ENCODE results near the gene ZFR2. TPM values are rescaled to one million over a fixed set of nuclear protein-coding genes. Genes with fewer than 3 reads are reported as not detected.

The ZFR2 gene
- polyA plus RNA-seq, 1 of the 3 experiments (the other 2 are of a cell fraction): 0.44 TPM

GRCh38 chr19:3765121-3765520 is 103.7 kb downstream of the ZFR2 start:
- Histone ChIP-seq H3K27ac (ENCODE audit: low read depth in 2 of 2, low read length in 1 of 2) (no peak overlapping the region), H3K4me2 (no peak overlapping the region), H3K9me3 (no peaks in the 10 kb centered on the region), H3K4me1 (ENCODE audit: control insufficient read depth in 1 of 2, insufficient read depth in 2 of 2, low read depth in 1 of 2, low read length in 1 of 2) (peaks cover 7 to 9% of the 10 kb centered on the region in 2 experiments; a peak in 2 of 4 replicates), H3K36me3 (replicated peaks in 1 of 2; ENCODE audit: control insufficient read depth in 1 of 2, insufficient read depth in 2 of 2, low read length in 1 of 2) (peaks cover 0 to 16% of the 10 kb centered on the region in 2 experiments), H4K20me1 (ENCODE audit: insufficient read depth) (no peaks in the 10 kb centered on the region), H3K9ac (no peak overlapping the region), H3F3A (replicated peaks; ENCODE audit: insufficient read depth) (no peaks in the 10 kb centered on the region), H3K27me3 (ENCODE audit: insufficient read depth) (no peaks in the 10 kb centered on the region), H3K4me3 (ENCODE audit: low read depth in 2 of 2, low read length in 1 of 2) (no peak overlapping the region), H3K9me2 (no peaks in the 10 kb centered on the region), H2AFZ (ENCODE audit: low read depth) (no peak overlapping the region), H3K79me2 (ENCODE audit: insufficient read depth) (peaks cover 29% of the 10 kb centered on the region)
- DNase-seq: no peak
- ChIA-PET CTCF (no interaction called here), POLR2A (no interaction called here)
- TF ChIP-seq RXRA (IDR thresholded peaks at IDR 0.05; ENCODE audit: borderline replicate concordance, low read depth): no peak
- no peak for TF ChIP-seq FOXJ3 (CRISPR knock-in tag; IDR thresholded peaks at IDR 0.05)
- no peak for TF ChIP-seq CTCF (IDR thresholded peaks at IDR 0.05)
- TF ChIP-seq RFX5 (IDR thresholded peaks at IDR 0.05; ENCODE audit: low read length): no peak
- no peak for TF ChIP-seq USF2 (IDR thresholded peaks at IDR 0.05; ENCODE audit: borderline replicate concordance, low read depth, low read length)
- no peak for TF ChIP-seq GATA2 (CRISPR knock-in tag; IDR thresholded peaks at IDR 0.05)
- TF ChIP-seq TEAD4 (IDR thresholded peaks at IDR 0.05; ENCODE audit: borderline replicate concordance, insufficient read depth): no peak
- TF ChIP-seq RCOR1 (IDR thresholded peaks at IDR 0.05; ENCODE audit: low read length): no peak
- TF ChIP-seq MEF2A (IDR thresholded peaks at IDR 0.05; ENCODE audit: borderline replicate concordance, low read depth): no peak
- TF ChIP-seq SIN3A (IDR thresholded peaks at IDR 0.05; ENCODE audit: borderline replicate concordance, low read depth, low read length): no peak
- no peak for TF ChIP-seq POLR2AphosphoS5 (IDR thresholded peaks at IDR 0.05; ENCODE audit: low read depth, low read length)
- no peak for TF ChIP-seq PBX3 (IDR thresholded peaks at IDR 0.05)
- TF ChIP-seq SMC3 (IDR thresholded peaks at IDR 0.05; ENCODE audit: low read depth, low read length): no peak
- no peak for TF ChIP-seq JUND (IDR thresholded peaks at IDR 0.05)
- TF ChIP-seq ZBTB33 (IDR thresholded peaks at IDR 0.05; ENCODE audit: borderline replicate concordance, low read depth): no peak
- 92% methylated on average over 9 of the region's 12 CpGs for WGBS (ENCODE audit: low lambda C conversion rate)
